H1 (cell line): Measurements from ENCODE around the gene PPP1R12B. TPM values are rescaled to one million over a fixed set of nuclear protein-coding genes. Genes with fewer than 3 reads are reported as not detected.

Experiments
- CTCF ChIA-PET: fragments of 300-600 bp; sonication (Branson Sonifier 250); formaldehyde crosslinking; loops from one replicate; lab custom pipeline; 2021; ENCODE audit not compliant: partially characterized antibody; lab: Charles Lee
- POLR2A ChIA-PET: fragments of 300-600 bp; sonication (Branson Sonifier 250); formaldehyde crosslinking; loops from one replicate; lab custom pipeline; 2021; ENCODE audit warnings: inconsistent platforms; ENCODE audit not compliant: partially characterized antibody; lab: Charles Lee
- DNase-seq, 2 experiments: peaks; one replicate each; pipeline versions ENCODE4 v3.0.0 to v3.0.0-alpha.2; 2010 to 2022; ENCODE audit warnings: low spot score in 2 of 2, low read depth in 1 of 2, mixed read lengths in 1 of 2
- FAIRE-seq: peaks from 2 replicates; lab custom pipeline; 2011; peaks lifted over from hg19 to GRCh38; lab: Jason Lieb, UNC
- H2AFZ ChIP-seq: 2 replicates; pipeline ENCODE4 v1.8.1; 2012; ENCODE audit warnings: low read length, inconsistent platforms
- H2AK5ac ChIP-seq: 2 replicates; pipeline ENCODE4 v1.6.1; 2013; ENCODE audit warnings: low read depth, low read length
- H2BK120ac ChIP-seq: replicated peaks from 2 replicates; pipeline ENCODE3; 2013; ENCODE audit warnings: low read depth, low read length, inconsistent platforms
- H2BK12ac ChIP-seq: 2 replicates; pipeline ENCODE4 v1.6.1; 2013; ENCODE audit warnings: low read depth, low read length
- H2BK15ac ChIP-seq: 2 replicates; pipeline ENCODE4 v1.6.1; 2013; ENCODE audit warnings: low read length
- H2BK20ac ChIP-seq: 2 replicates; pipeline ENCODE4 v1.6.1; 2013; ENCODE audit warnings: low read length
- H2BK5ac ChIP-seq: 2 replicates; pipeline ENCODE4 v1.6.1; 2013; ENCODE audit warnings: low read depth, low read length
- H3K14ac ChIP-seq: 2 replicates; pipeline ENCODE4 v1.6.1; 2013; ENCODE audit warnings: inconsistent platforms; ENCODE audit not compliant: insufficient read length
- H3K18ac ChIP-seq: 2 replicates; pipeline ENCODE4 v1.6.1; 2013; ENCODE audit warnings: low read length; ENCODE audit errors: extremely low read depth
- H3K23ac ChIP-seq: 2 replicates; pipeline ENCODE4 v1.6.1; 2013; ENCODE audit warnings: inconsistent platforms; ENCODE audit not compliant: insufficient read length
- H3K23me2 ChIP-seq: 2 replicates; pipeline ENCODE4 v1.6.1; 2013; ENCODE audit warnings: low read depth, low read length
- H3K27ac ChIP-seq: 2 replicates; pipeline ENCODE4 v1.6.1; 2011; ENCODE audit warnings: low read depth, low read length, inconsistent platforms
- H3K27me3 ChIP-seq, 4 experiments: replicated peaks in 1 of 4; 1 replicate in 1 of 4; 2 replicates in 3 of 4; pipeline versions ENCODE4 v1.6.1 to v1.8.1; 2011 to 2013; ENCODE audit warnings: low read length in 3 of 4, mild to moderate bottlenecking in 3 of 4, inconsistent platforms in 2 of 4, mixed read lengths in 2 of 4, moderate library complexity in 1 of 4; ENCODE audit not compliant: control insufficient read depth in 3 of 4, insufficient read depth in 3 of 4; ENCODE audit errors: extremely low read depth in 1 of 4
- H3K36me3 ChIP-seq, 4 experiments: 2 replicates each; pipeline versions ENCODE4 v1.6.1 to v1.8.1; 2011 to 2013; ENCODE audit warnings: mild to moderate bottlenecking in 4 of 4, low read length in 3 of 4, moderate library complexity in 2 of 4, control low read depth in 1 of 4, inconsistent platforms in 1 of 4; ENCODE audit not compliant: insufficient read depth in 4 of 4, control insufficient read depth in 2 of 4
- H3K4ac ChIP-seq: replicated peaks from 2 replicates; pipeline ENCODE3; 2013; ENCODE audit warnings: low read length, low read depth, mixed read lengths, inconsistent platforms; ENCODE audit not compliant: insufficient read length
- H3K4me1 ChIP-seq, 4 experiments: replicated peaks in 1 of 4; 1 replicate in 1 of 4; 2 replicates in 3 of 4; pipeline versions ENCODE4 v1.6.1 to v1.8.1; 2011 to 2013; ENCODE audit warnings: low read length in 3 of 4, inconsistent platforms in 2 of 4, mixed read lengths in 1 of 4; ENCODE audit not compliant: insufficient read depth in 4 of 4, control insufficient read depth in 3 of 4
- H3K4me2 ChIP-seq, 2 experiments: 2 replicates each; pipeline versions ENCODE4 v1.6.1 to v1.8.1; 2011 to 2013; ENCODE audit warnings: low read depth in 2 of 2, low read length in 2 of 2, control low read depth in 1 of 2, inconsistent platforms in 1 of 2, mild to moderate bottlenecking in 1 of 2; ENCODE audit not compliant: insufficient read depth in 1 of 2
- H3K4me3 ChIP-seq, 4 experiments: fragments of 200-600, 300-600 bp in 1 of 4; sonication (generic), shearing (Covaris generic), sonication (Bioruptor Twin) in 1 of 4; 2 replicates each; pipeline versions ENCODE4 v1.5.1 to v1.8.1; 2011 to 2016; ENCODE audit warnings: low read length in 4 of 4, low read depth in 3 of 4, control low read depth in 2 of 4, inconsistent platforms in 2 of 4, mild to moderate bottlenecking in 2 of 4, mixed read lengths in 1 of 4, moderate library complexity in 1 of 4; ENCODE audit not compliant: insufficient read depth in 2 of 4; ENCODE audit errors: extremely low read depth in 1 of 4
- H3K56ac ChIP-seq: replicated peaks from 2 replicates; pipeline ENCODE3; 2013; ENCODE audit warnings: low read depth, mild to moderate bottlenecking, mixed read lengths, low read length, inconsistent platforms; ENCODE audit not compliant: insufficient read length
- H3K79me1 ChIP-seq: 2 replicates; pipeline ENCODE4 v1.6.1; 2013; ENCODE audit warnings: low read depth, low read length, control low read depth
- H3K79me2 ChIP-seq, 2 experiments: 2 replicates each; pipeline versions ENCODE4 v1.6.1 to v1.8.1; 2012 to 2013; ENCODE audit warnings: low read length in 2 of 2, mild to moderate bottlenecking in 2 of 2, inconsistent platforms in 1 of 2; ENCODE audit not compliant: insufficient read depth in 2 of 2, control insufficient read depth in 1 of 2
- H3K9ac ChIP-seq, 4 experiments: replicated peaks in 1 of 4; 1 replicate in 1 of 4; 2 replicates in 3 of 4; pipeline versions ENCODE4 v1.6.1 to v1.8.1; 2011 to 2013; ENCODE audit warnings: low read depth in 3 of 4, low read length in 3 of 4, control low read depth in 2 of 4, mild to moderate bottlenecking in 2 of 4, moderate library complexity in 2 of 4, inconsistent platforms in 1 of 4; ENCODE audit errors: extremely low read depth in 1 of 4
- H3K9me3 ChIP-seq, 2 experiments: 2 replicates each; pipeline versions ENCODE4 v1.6.1 to v1.8.1; 2012 to 2013; ENCODE audit warnings: mild to moderate bottlenecking in 2 of 2, moderate library complexity in 2 of 2, control low read depth in 1 of 2, inconsistent platforms in 1 of 2, low read depth in 1 of 2, low read length in 1 of 2, mixed read lengths in 1 of 2; ENCODE audit not compliant: insufficient read depth in 2 of 2
- H4K20me1 ChIP-seq, 2 experiments: replicated peaks in 1 of 2; 2 replicates each; pipeline versions ENCODE3 to v1.8.1; 2011 to 2013; ENCODE audit warnings: inconsistent platforms in 2 of 2, low read length in 2 of 2, mild to moderate bottlenecking in 1 of 2; ENCODE audit not compliant: insufficient read depth in 2 of 2, control insufficient read depth in 1 of 2
- H4K5ac ChIP-seq: 2 replicates; pipeline ENCODE4 v1.6.1; 2013; ENCODE audit warnings: low read length, low read depth, mixed read lengths, inconsistent platforms; ENCODE audit not compliant: insufficient read length
- H4K8ac ChIP-seq: 2 replicates; pipeline ENCODE4 v1.8.0; 2013; ENCODE audit warnings: mild to moderate bottlenecking, moderate library complexity, low read length, inconsistent platforms; ENCODE audit not compliant: insufficient read depth; ENCODE audit errors: extremely low read depth
- H4K91ac ChIP-seq: replicated peaks from 2 replicates; pipeline ENCODE3; 2013; ENCODE audit warnings: low read length, mixed read lengths, inconsistent platforms; ENCODE audit not compliant: insufficient read length
- POLR2AphosphoS5 ChIP-seq: IDR thresholded peaks from 2 replicates; pipeline ENCODE4 v1.6.1; 2011; ENCODE audit warnings: low read depth, low read length
- SIX5 ChIP-seq: IDR thresholded peaks from 2 replicates; pipeline ENCODE4 v1.6.1; 2011; ENCODE audit warnings: mild to moderate bottlenecking, low read depth, low read length
- WGBS, 2 experiments: shearing (Covaris generic) in 1 of 2; methylation state at CpG; one replicate each; pipeline versions ENCODE4 v1.1.6 to v1.1.7; 2013 to 2015; ENCODE audit warnings: low lambda C conversion rate in 2 of 2, mixed read lengths in 2 of 2, inconsistent platforms in 1 of 2, low coverage in 1 of 2, missing lambda C conversion rate in 1 of 2; ENCODE audit not compliant: insufficient replicate concordance in 2 of 2, insufficient coverage in 1 of 2, insufficient read length in 1 of 2; ENCODE audit errors: extremely low coverage in 1 of 2, missing lambda C conversion rate in 1 of 2; 5-methylcytosine and 5-hydroxymethylcytosine counted together
- polyA plus RNA-seq, 7 experiments: library from polyadenylated mRNA; depleted of rRNA in 3 of 7; stranded (reverse) in 5 of 7; unstranded in 2 of 7; fragments of >200 nt in 5 of 7; fragments of 200-250 nt in 2 of 7; gene quantifications; 1 replicate in 5 of 7; 2 replicates in 1 of 7; 4 replicates in 1 of 7; pipeline versions ENCODE4 v1.2.1 to v1.2.3, GENCODE V29; 2011 to 2013; ENCODE audit warnings: missing spikeins in 2 of 7, mixed read lengths in 2 of 7
- total RNA-seq: library from RNA; stranded (reverse); fragmentation: NEBNext Ultra II Directional; extraction: Animal tissue kit (Norgen Biotek cat#: 25700); gene quantifications from 2 replicates; pipeline ENCODE4 v1.2.1, GENCODE V29; 2021

PPP1R12B gene
- total and polyA plus RNA-seq, 2 of the 8 experiments (the other 6 are each of a cell fraction or from before 2014, with no cell fraction given): 7.9 to 18.7 TPM

GRCh38 chr1:202319381-202320080, 29.0 kb upstream of the PPP1R12B start:
- Histone ChIP-seq H3K23ac (no peak overlapping the region), H4K91ac (no peak overlapping the region), H2BK120ac (no peak overlapping the region), H3K4me2 (no peak overlapping the region), H3K9me3 (no peaks in the 10 kb centered on the region), H3K4ac (no peak overlapping the region), H2AK5ac (no peak overlapping the region), H3K27me3 (no peaks in the 10 kb centered on the region; a peak in 1 of 7 replicates), H2BK5ac (no peak overlapping the region), H4K20me1 (no peaks in the 10 kb centered on the region), H4K8ac (no peak overlapping the region), H3K56ac (no peak overlapping the region), H2BK20ac (no peak overlapping the region), H3K79me2 (no peaks in the 10 kb centered on the region), H2BK15ac (no peak overlapping the region), H3K14ac (no peak overlapping the region), H3K9ac (no peak overlapping the region), H4K5ac (no peak overlapping the region), H3K4me1 (peaks cover 0 to 6% (median 1%) of the 10 kb centered on the region in 4 experiments; a peak in 3 of 7 replicates), H2AFZ (no peak overlapping the region), H3K79me1 (no peaks in the 10 kb centered on the region), H3K27ac (no peak overlapping the region), H3K4me3 (no peak overlapping the region), H3K18ac (no peak overlapping the region), H2BK12ac (no peak overlapping the region), H3K36me3 (no peaks in the 10 kb centered on the region), H3K23me2 (no peaks in the 10 kb centered on the region)
- DNase-seq (no peak), FAIRE-seq (no peak)
- CTCF ChIA-PET: interaction anchor here (0.6 to 9.3 kb wide), 8 partner anchors 9 to 184 kb away, joined by 3 to 138 read pairs (median 29); partner anchors contain the start of gene LGR6
- POLR2A ChIA-PET: no interaction called here
- TF ChIP-seq SIX5 (no peak), POLR2AphosphoS5 (no peak)
- 85% methylated on average over 4 of the region's 4 CpGs; no CpG with 5 or more reads in 1 of the 2 experiments for WGBS, 2 experiments
